HCT116 (cell line): ENCODE data around the gene SIGLEC7.

Source experiments
- ATF3 ChIP-seq: IDR thresholded peaks from 2 replicates; pipeline ENCODE4 v1.6.1; 2012
- CTCF ChIP-seq, 3 experiments: fragments of 200-600 bp in 1 of 3; sonication (generic) in 1 of 3; IDR thresholded peaks in 2 of 3; conservative IDR thresholded peaks in 1 of 3; 2 replicates each; pipeline ENCODE4 v1.5.1; 2012 to 2017; ENCODE audit warnings: low read depth in 2 of 3, low read length in 2 of 3, antibody characterized with exemption in 1 of 3, borderline replicate concordance in 1 of 3, control low read depth in 1 of 3, mild to moderate bottlenecking in 1 of 3, mixed read lengths in 1 of 3, mixed run types in 1 of 3, moderate library complexity in 1 of 3; ENCODE audit not compliant: insufficient read depth in 1 of 3
- EZH2phosphoT487 ChIP-seq: fragments of 200-600 bp; IDR thresholded peaks from 2 replicates; pipeline ENCODE4 v1.6.1; 2018; ENCODE audit warnings: antibody characterized with exemption, borderline replicate concordance
- JUND ChIP-seq: IDR thresholded peaks from 2 replicates; pipeline ENCODE4 v1.6.1; 2012
- POLR2AphosphoS5 ChIP-seq: IDR thresholded peaks from 2 replicates; pipeline ENCODE4 v1.6.1; 2011; ENCODE audit warnings: mild to moderate bottlenecking, low read depth, low read length, moderate library complexity
- REST ChIP-seq: IDR thresholded peaks from 2 replicates; pipeline ENCODE4 v1.6.1; 2012; ENCODE audit warnings: low read depth
- SRF ChIP-seq: IDR thresholded peaks from 2 replicates; pipeline ENCODE4 v1.6.1; 2012; ENCODE audit warnings: low read depth
- YY1 ChIP-seq: IDR thresholded peaks from 2 replicates; pipeline ENCODE4 v1.6.1; 2011; ENCODE audit warnings: low read length, low read depth, moderate library complexity, mild to moderate bottlenecking; ENCODE audit not compliant: insufficient replicate concordance; ENCODE audit errors: extremely low read depth
- ZNF274 ChIP-seq: fragments of 200-500 bp; sonication (Bioruptor generic); IDR thresholded peaks from 2 replicates; pipeline ENCODE4 v1.6.1; 2014; ENCODE audit warnings: mild to moderate bottlenecking, low read depth, low read length, inconsistent platforms

- TF ChIP-seq CTCF (IDR thresholded peaks at IDR 0.05 in 2 of 3, conservative IDR thresholded peaks at IDR 0.05 in 1 of 3; ENCODE audit: borderline replicate concordance in 1 of 3, insufficient read depth in 1 of 3, low read depth in 2 of 3, low read length in 2 of 3) (no peak), POLR2AphosphoS5 (no peak), SRF (no peak), YY1 (no peak), ATF3 (no peak), EZH2phosphoT487 (no peak), REST (no peak), JUND (no peak), ZNF274 (no peak)
Measured at GRCh38 chr19:51127032-51127431, 15.1 kb upstream of the SIGLEC7 start.
